ENCODE data around the gene HMGA1.

HMGA1 gene

GRCh38 chr6:34238585-34239499 is 2.2 kb downstream of the HMGA1 start:
- H3K36me3 ChIP-seq (ENCODE audit: insufficient read depth, low read length) = peaks cover 33% of the 10 kb centered on the region; the same call in 1 of the 2 replicates
- H3K27me3 ChIP-seq (ENCODE audit: insufficient read depth, low read length, poor library complexity, severe bottlenecking) = no peaks in the 10 kb centered on the region
- H3K9me3 ChIP-seq (ENCODE audit: insufficient read depth, low read depth, low read length) = no peaks in the 10 kb centered on the region
- H2AFZ ChIP-seq (ENCODE audit: low read length) = peak overlapping the region; percentile 93; the same call in 1 of the 2 replicates
- H3K9ac ChIP-seq (ENCODE audit: low read depth, low read length, poor library complexity, severe bottlenecking) = peak overlapping the region; percentile 100
- H3K4me1 ChIP-seq (ENCODE audit: insufficient read depth, low read length, poor library complexity, severe bottlenecking) = peaks cover 38% of the 10 kb centered on the region
- H3K79me2 ChIP-seq (ENCODE audit: insufficient read depth, low read length) = peaks cover 57% of the 10 kb centered on the region
- H3K9me2 ChIP-seq (replicated peaks; ENCODE audit: low read depth, low read length) = no peaks in the 10 kb centered on the region
- H3K4me2 ChIP-seq (ENCODE audit: low read depth, low read length, poor library complexity, severe bottlenecking) = peak overlapping the region; percentile 84
- peak overlapping the region; percentile 80 for H3K4me3 ChIP-seq (ENCODE audit: low read length, poor library complexity, severe bottlenecking)
- TF ChIP-seq, protein P1, sequence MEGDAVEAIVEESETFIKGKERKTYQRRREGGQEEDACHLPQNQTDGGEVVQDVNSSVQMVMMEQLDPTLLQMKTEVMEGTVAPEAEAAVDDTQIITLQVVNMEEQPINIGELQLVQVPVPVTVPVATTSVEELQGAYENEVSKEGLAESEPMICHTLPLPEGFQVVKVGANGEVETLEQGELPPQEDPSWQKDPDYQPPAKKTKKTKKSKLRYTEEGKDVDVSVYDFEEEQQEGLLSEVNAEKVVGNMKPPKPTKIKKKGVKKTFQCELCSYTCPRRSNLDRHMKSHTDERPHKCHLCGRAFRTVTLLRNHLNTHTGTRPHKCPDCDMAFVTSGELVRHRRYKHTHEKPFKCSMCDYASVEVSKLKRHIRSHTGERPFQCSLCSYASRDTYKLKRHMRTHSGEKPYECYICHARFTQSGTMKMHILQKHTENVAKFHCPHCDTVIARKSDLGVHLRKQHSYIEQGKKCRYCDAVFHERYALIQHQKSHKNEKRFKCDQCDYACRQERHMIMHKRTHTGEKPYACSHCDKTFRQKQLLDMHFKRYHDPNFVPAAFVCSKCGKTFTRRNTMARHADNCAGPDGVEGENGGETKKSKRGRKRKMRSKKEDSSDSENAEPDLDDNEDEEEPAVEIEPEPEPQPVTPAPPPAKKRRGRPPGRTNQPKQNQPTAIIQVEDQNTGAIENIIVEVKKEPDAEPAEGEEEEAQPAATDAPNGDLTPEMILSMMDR (conservative IDR thresholded peaks at IDR 0.05; ENCODE audit: low read length) = no peak
- TF ChIP-seq EZH2phosphoT487 (IDR thresholded peaks at IDR 0.05; ENCODE audit: borderline replicate concordance) = no peak
- H3F3A ChIP-seq (ENCODE audit: low read depth) = no peaks in the 10 kb centered on the region
- H4K20me1 ChIP-seq (ENCODE audit: insufficient read depth, low read length, poor library complexity, severe bottlenecking) = peaks cover 49% of the 10 kb centered on the region

DNA sequence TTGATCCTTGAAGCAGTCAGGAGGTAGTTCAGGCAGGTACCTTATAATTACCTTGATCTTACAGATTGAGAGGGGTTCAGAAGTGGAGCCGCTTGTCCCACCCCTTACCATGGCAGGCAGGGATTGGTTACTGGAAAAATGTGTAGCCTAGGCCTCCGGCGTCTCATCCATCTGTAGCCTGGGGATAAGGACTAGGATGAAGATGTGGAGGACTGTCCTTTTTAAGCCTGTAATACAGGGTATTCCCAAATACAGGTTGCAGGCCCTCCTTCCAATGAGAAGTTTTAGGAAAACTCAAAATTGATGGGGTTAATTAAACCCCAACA is 2.8 kb downstream of the HMGA1 start:
- H3F3A ChIP-seq (ENCODE audit: low read depth) = no peaks in the 10 kb centered on the region
- no peaks in the 10 kb centered on the region for H3K27me3 ChIP-seq (ENCODE audit: insufficient read depth, low read length, poor library complexity, severe bottlenecking)
- peak overlapping the region; percentile 84 for H3K4me2 ChIP-seq (ENCODE audit: low read depth, low read length, poor library complexity, severe bottlenecking)
- H3K4me1 ChIP-seq (ENCODE audit: insufficient read depth, low read length, poor library complexity, severe bottlenecking) = peaks cover 38% of the 10 kb centered on the region
- no peak overlapping the region for H2AFZ ChIP-seq (ENCODE audit: low read length)
- H3K9ac ChIP-seq (ENCODE audit: low read depth, low read length, poor library complexity, severe bottlenecking) = peak overlapping the region; percentile 100
- peaks cover 55% of the 10 kb centered on the region for H4K20me1 ChIP-seq (ENCODE audit: insufficient read depth, low read length, poor library complexity, severe bottlenecking)
- no peaks in the 10 kb centered on the region for H3K9me2 ChIP-seq (replicated peaks; ENCODE audit: low read depth, low read length)
- H3K9me3 ChIP-seq (ENCODE audit: insufficient read depth, low read depth, low read length) = no peaks in the 10 kb centered on the region
- TF ChIP-seq EZH2phosphoT487 (IDR thresholded peaks at IDR 0.05; ENCODE audit: borderline replicate concordance) = no peak
- TF ChIP-seq, protein P1 (conservative IDR thresholded peaks at IDR 0.05; ENCODE audit: low read length) = no peak
- H3K79me2 ChIP-seq (ENCODE audit: insufficient read depth, low read length) = peaks cover 57% of the 10 kb centered on the region
- H3K36me3 ChIP-seq (ENCODE audit: insufficient read depth, low read length) = peaks cover 36% of the 10 kb centered on the region; the same call in 1 of the 2 replicates
- peak overlapping the region; percentile 80 for H3K4me3 ChIP-seq (ENCODE audit: low read length, poor library complexity, severe bottlenecking)

GRCh38 chr6:34239893-34240292 is 3.2 kb downstream of the HMGA1 start:
- Histone ChIP-seq H3K4me1 (ENCODE audit: insufficient read depth, low read length, poor library complexity, severe bottlenecking) (peaks cover 38% of the 10 kb centered on the region), H3K9ac (ENCODE audit: low read depth, low read length, poor library complexity, severe bottlenecking) (peak overlapping the region; percentile 100), H3K9me3 (ENCODE audit: insufficient read depth, low read depth, low read length) (no peaks in the 10 kb centered on the region), H3K4me3 (ENCODE audit: low read length, poor library complexity, severe bottlenecking) (peak overlapping the region; percentile 80), H4K20me1 (ENCODE audit: insufficient read depth, low read length, poor library complexity, severe bottlenecking) (peaks cover 59% of the 10 kb centered on the region), H3F3A (ENCODE audit: low read depth) (no peaks in the 10 kb centered on the region), H3K79me2 (ENCODE audit: insufficient read depth, low read length) (peaks cover 57% of the 10 kb centered on the region), H3K27me3 (ENCODE audit: insufficient read depth, low read length, poor library complexity, severe bottlenecking) (no peaks in the 10 kb centered on the region), H3K9me2 (replicated peaks; ENCODE audit: low read depth, low read length) (no peaks in the 10 kb centered on the region), H3K36me3 (ENCODE audit: insufficient read depth, low read length) (peaks cover 36% of the 10 kb centered on the region; the same call in 1 of the 2 replicates), H3K4me2 (ENCODE audit: low read depth, low read length, poor library complexity, severe bottlenecking) (peak overlapping the region; percentile 84), H2AFZ (ENCODE audit: low read length) (no peak overlapping the region)
- no peak for TF ChIP-seq EZH2phosphoT487 (IDR thresholded peaks at IDR 0.05; ENCODE audit: borderline replicate concordance)
- TF ChIP-seq, protein P1 (conservative IDR thresholded peaks at IDR 0.05; ENCODE audit: low read length) = no peak

Measured in Loucy (cell line).